Motor neuron (in vitro differentiated cells): ENCODE results near the gene DEPDC5. TPM values are rescaled to one million over a fixed set of nuclear protein-coding genes. Genes with fewer than 3 reads are reported as not detected.
A peak's percentile ranks its signal among the peaks of the same experiment; 100 is the strongest.

Experiments
- ATAC-seq, 8 experiments: fragments of 200-7000 bp; cut with Tn5 transposase; replicated peaks in 6 of 8; 2 replicates each; pipeline ENCODE4 v1.8.0; 2021; ENCODE audit warnings: mild to moderate bottlenecking in 8 of 8, moderate library complexity in 8 of 8
- H3K27ac ChIP-seq, 2 donors: fragments of 250-450 bp; sonication (Bioruptor Pico); 2 replicates each; pipeline ENCODE4 v1.9.0; 2021; ENCODE audit warnings: antibody characterized with exemption in 2 of 2, mild to moderate bottlenecking in 2 of 2, moderate library complexity in 1 of 2
- H3K4me1 ChIP-seq, 2 donors: fragments of 250-450 bp; sonication (Bioruptor Pico); replicated peaks in 1 of 2; 2 replicates each; pipeline ENCODE4 v1.6.1; 2021; ENCODE audit warnings: antibody characterized with exemption in 2 of 2, mild to moderate bottlenecking in 2 of 2, moderate library complexity in 1 of 2
- H3K4me3 ChIP-seq, 5 donors: fragments of 250-450 bp; sonication (Bioruptor Pico); 2 replicates each; pipeline ENCODE4 v1.9.0; 2021; ENCODE audit warnings: antibody characterized with exemption in 5 of 5, mild to moderate bottlenecking in 5 of 5, moderate library complexity in 4 of 5
- WGBS, 10 experiments: fragments of 450-650 bp; shearing (Covaris generic); methylation state at CpG; one replicate each; pipeline ENCODE4 v1.0.0; 2022; 5-methylcytosine and 5-hydroxymethylcytosine counted together
- in situ Hi-C, 9 experiments: fragments of 400-800 bp; cut with MboI; loops; one replicate each; pipeline ENCODE4 v1.15.0; 2021; ENCODE audit warnings: low sequenced_read_pairs in 9 of 9, low pct_unique_long_range_greater_than_20kb in 2 of 9; ENCODE audit not compliant: unreplicated experiment in 9 of 9
- total RNA-seq, 8 experiments: library from RNA; unstranded; fragments of 300-600 nt; gene quantifications; 2 replicates each; pipeline versions ENCODE4 v1.2.3 to v1.2.4, GENCODE V29; 2022

The DEPDC5 gene
- total RNA-seq, 8 experiments from 2014 or later, result 10.4 to 35.6 (median 14.6) TPM

- Histone ChIP-seq H3K4me1 (peaks cover 17% of the 10 kb centered on the region in 2 donors), H3K27ac (no peak overlapping the region), H3K4me3 (no peak overlapping the region)
- WGBS, 10 experiments, result 79 to 100% (median 93%) methylated on average over 3 of the region's 6 CpGs; no CpG with 5 or more reads in 7 of the 10 experiments
- ATAC-seq, result no peak
- in situ Hi-C loops, result no loop called here
Measured at GRCh38 chr22:31933406-31933805, 179.6 kb downstream of the DEPDC5 start.

GRCh38 chr22:31933816-31934482 lies 180.1 kb downstream of the DEPDC5 start:
- no peak overlapping the region for H3K4me3 ChIP-seq
- H3K27ac ChIP-seq, result no peak overlapping the region
- ATAC-seq, result no peak
- WGBS, 10 experiments, result 53 to 92% (median 78%) methylated on average over 1 to 9 of the region's 17 CpGs; no CpG with 5 or more reads in 3 of the 10 experiments
- in situ Hi-C loops, result no loop called here
- H3K4me1 ChIP-seq, result peaks cover 13 to 14% of the 10 kb centered on the region in 2 donors

- ATAC-seq, result no peak
- in situ Hi-C loops, result no loop called here
- Histone ChIP-seq H3K27ac (no peak overlapping the region), H3K4me1 (peaks cover 0 to 4% of the 10 kb centered on the region in 2 donors), H3K4me3 (no peak overlapping the region)
- WGBS, 10 experiments, result 30 to 100% (median 70%) methylated on average over 1 to 2 of the region's 4 CpGs; no CpG with 5 or more reads in 3 of the 10 experiments
Measured at GRCh38 chr22:31935961-31936635, 182.3 kb downstream of the DEPDC5 start.

GRCh38 chr22:31937341-31937740 lies 183.5 kb downstream of the DEPDC5 start:
- Histone ChIP-seq H3K4me1 (peaks cover 0 to 4% of the 10 kb centered on the region in 2 donors), H3K27ac (no peak overlapping the region), H3K4me3 (no peak overlapping the region)
- 0 to 94% (median 67%) methylated on average over 1 to 3 of the region's 3 CpGs; no CpG with 5 or more reads in 4 of the 10 experiments for WGBS, 10 experiments
- ATAC-seq, result no peak
- in situ Hi-C loops, result no loop called here

GRCh38 chr22:31938296-31938695 lies 184.5 kb downstream of the DEPDC5 start:
- 0 to 100% (median 65%) methylated on average over 1 to 5 of the region's 8 CpGs; no CpG with 5 or more reads in 4 of the 10 experiments for WGBS, 10 experiments
- ATAC-seq, result no peak
- Histone ChIP-seq H3K4me1 (peaks cover 0 to 7% of the 10 kb centered on the region in 2 donors), H3K4me3 (no peak overlapping the region), H3K27ac (no peak overlapping the region)
- in situ Hi-C loops, result no loop called here

- 60 to 95% methylated on average over 1 to 3 of the region's 9 CpGs; no CpG with 5 or more reads in 8 of the 10 experiments for WGBS, 10 experiments
- H3K27ac ChIP-seq, result no peak overlapping the region
- in situ Hi-C loops, result no loop called here
Measured at GRCh38 chr22:31940506-31940905, 186.7 kb downstream of the DEPDC5 start.

GRCh38 chr22:31942091-31942490 lies 188.3 kb downstream of the DEPDC5 start:
- in situ Hi-C loops, result no loop called here
- ATAC-seq, result no peak
- H3K4me3 ChIP-seq, result no peak overlapping the region
- peaks cover 7 to 11% of the 10 kb centered on the region in 2 donors for H3K4me1 ChIP-seq
- no peak overlapping the region for H3K27ac ChIP-seq
- WGBS, 10 experiments, result 70 to 100% (median 100%) methylated on average over 1 to 5 of the region's 5 CpGs; no CpG with 5 or more reads in 1 of the 10 experiments

More at GRCh38 chr22:31940506-31940905, 186.7 kb downstream of the DEPDC5 start:
- Histone ChIP-seq H3K4me1 (peaks cover 4 to 11% of the 10 kb centered on the region in 2 donors), H3K4me3 (no peak overlapping the region)
- ATAC-seq, result no peak

- 50 to 100% (median 96%) methylated on average over 1 to 5 of the region's 15 CpGs; no CpG with 5 or more reads in 1 of the 10 experiments for WGBS, 10 experiments
- H3K27ac ChIP-seq, result peak overlapping the region; percentile 95 to 97
- ATAC-seq, result no peak
- in situ Hi-C loops, result no loop called here
- H3K4me1 ChIP-seq, result peaks cover 7 to 14% of the 10 kb centered on the region in 2 donors
- peak overlapping the region; percentile 41 to 92 (median 68) for H3K4me3 ChIP-seq
Measured at GRCh38 chr22:31943206-31943977, 189.6 kb downstream of the DEPDC5 start.

GRCh38 chr22:31943978-31944699 lies 190.3 kb downstream of the DEPDC5 start, which contains the start of gene YWHAH:
YWHAH (plus strand) TSS chr22:31944535; CDS start chr22:31944734, 199 bp downstream.
- ATAC-seq, result peak; percentile 70 to 88 (median 84)
- Histone ChIP-seq H3K4me1 (peaks cover 7 to 14% of the 10 kb centered on the region in 2 donors), H3K4me3 (peak within 1 kb of the TSS; percentile 66 to 92 (median 76)), H3K27ac (peak within 1 kb of the TSS; percentile 95 to 97)
- whole genome bisulfite sequencing, 10 experiments, result 0% methylated on average over 2 of the region's 86 CpGs; no CpG with 5 or more reads in 9 of the 10 experiments
- in situ Hi-C loops, result no loop called here

- in situ Hi-C loops, result no loop called here
- Histone ChIP-seq H3K27ac (peak overlapping the region; percentile 95), H3K4me1 (peaks cover 7 to 14% of the 10 kb centered on the region in 2 donors), H3K4me3 (peak overlapping the region; percentile 66 to 92 (median 76))
- 0% methylated on average over 3 to 6 of the region's 76 CpGs; no CpG with 5 or more reads in 7 of the 10 experiments for WGBS, 10 experiments
- ATAC-seq, result peak; percentile 15 to 50 (median 42)
Measured at GRCh38 chr22:31944700-31945442, 191.1 kb downstream of the DEPDC5 start.

- in situ Hi-C loops, result no loop called here
- Histone ChIP-seq H3K27ac (peak overlapping the region; percentile 95), H3K4me1 (peaks cover 7 to 14% of the 10 kb centered on the region in 2 donors), H3K4me3 (peak overlapping the region; percentile 66 to 92 (median 76))
- 0 to 12% (median 5%) methylated on average over 4 to 11 of the region's 15 CpGs; no CpG with 5 or more reads in 6 of the 10 experiments for WGBS, 10 experiments
- ATAC-seq, result no peak
Measured at GRCh38 chr22:31945443-31945855, 191.6 kb downstream of the DEPDC5 start.
